GM23338 (cell line): ENCODE measurements around the gene SERTAD3.

Source experiments
- CREB1 ChIP-seq: fragments of 250-450 bp; sonication (Bioruptor Pico); IDR thresholded peaks from 2 replicates; pipeline ENCODE4 v1.5.0; 2020; ENCODE audit warnings: low read depth, mild to moderate bottlenecking, moderate library complexity
- CTCF ChIP-seq, 2 experiments: fragments of 200-600 bp in 1 of 2; sonication (generic) in 1 of 2; conservative IDR thresholded peaks; 2 replicates each; pipeline versions ENCODE4 v1.5.1 to v1.6.1; 2016 to 2017; ENCODE audit warnings: antibody characterized with exemption in 2 of 2, low read depth in 2 of 2, mild to moderate bottlenecking in 2 of 2, moderate library complexity in 1 of 2
- ETS1 ChIP-seq: IDR thresholded peaks from 2 replicates; pipeline ENCODE4 v1.6.1; 2016; ENCODE audit warnings: antibody characterized with exemption
- EZH2 ChIP-seq: fragments of 200-600 bp; sonication (generic); IDR thresholded peaks from one replicate; pipeline ENCODE4 v1.8.0; 2017; ENCODE audit warnings: antibody characterized with exemption, mild to moderate bottlenecking, low read depth; ENCODE audit not compliant: unreplicated experiment
- EZH2phosphoT487 ChIP-seq: fragments of 200-600 bp; sonication (generic); IDR thresholded peaks from one replicate; pipeline ENCODE4 v1.8.1; 2018; ENCODE audit warnings: antibody characterized with exemption; ENCODE audit not compliant: unreplicated experiment
- POLR2AphosphoS5 ChIP-seq: IDR thresholded peaks from 2 replicates; pipeline ENCODE4 v1.6.1; 2016; ENCODE audit warnings: antibody characterized with exemption, low read depth
- REST ChIP-seq: IDR thresholded peaks from one replicate; pipeline ENCODE4 v1.6.1; 2018; ENCODE audit warnings: antibody characterized with exemption; ENCODE audit not compliant: unreplicated experiment
- ZNF114 ChIP-seq: fragments of 250-450 bp; sonication (Bioruptor Pico); IDR thresholded peaks from 2 replicates; pipeline ENCODE4 v1.5.0; 2020; ENCODE audit warnings: mild to moderate bottlenecking, moderate library complexity
- ZNF462 ChIP-seq: fragments of 250-450 bp; sonication (Bioruptor Pico); IDR thresholded peaks from 2 replicates; pipeline ENCODE4 v1.5.0; 2020; ENCODE audit warnings: mild to moderate bottlenecking, moderate library complexity

GRCh38 chr19:40411125-40411842, 32.9 kb downstream of the SERTAD3 start:
- no peak for TF ChIP-seq CTCF (conservative IDR thresholded peaks at IDR 0.05; ENCODE audit: low read depth in 2 of 2)
- TF ChIP-seq POLR2AphosphoS5, result no peak
- no peak for TF ChIP-seq EZH2
- no peak for TF ChIP-seq EZH2phosphoT487
- TF ChIP-seq CREB1 (CRISPR knock-in tag), result no peak
- no peak for TF ChIP-seq REST
- TF ChIP-seq ETS1, result no peak
- no peak for TF ChIP-seq ZNF462
- no peak for TF ChIP-seq ZNF114 (CRISPR knock-in tag)
